Measurements from ENCODE around the gene SCUBE2. TPM values are rescaled to one million over a fixed set of nuclear protein-coding genes. Genes with fewer than 3 reads are reported as not detected.

SCUBE2 gene
- total and polyA plus RNA-seq, 5 donors from 2014 or later, result not detected

GRCh38 chr11:9121469-9121796 lies 30.0 kb upstream of the SCUBE2 start:
- no peak overlapping the region for H3K4me3 Mint-ChIP-seq
- Histone ChIP-seq H3K36me3 (ENCODE audit: control insufficient read depth, insufficient read depth, low read length) (no peaks in the 10 kb centered on the region), H3K4me3 (ENCODE audit: low read depth, low read length) (no peak overlapping the region), H3K27me3 (ENCODE audit: control insufficient read depth, insufficient read depth, low read length) (peaks cover 4% of the 10 kb centered on the region), H3K9me3 (ENCODE audit: control insufficient read depth in 2 of 2, low read length in 2 of 2) (no peaks in the 10 kb centered on the region), H3K4me1 (ENCODE audit: control insufficient read depth, insufficient read depth, low read length, poor library complexity, severe bottlenecking) (no peaks in the 10 kb centered on the region), H3K27ac (ENCODE audit: insufficient read depth, low read length, poor library complexity, severe bottlenecking) (no peak overlapping the region)
- no peak overlapping the region for H3K27ac Mint-ChIP-seq
- H3K9me3 Mint-ChIP-seq, result peaks cover 0 to 3% (median 0%) of the 10 kb centered on the region in 7 donors
- H3K27me3 Mint-ChIP-seq, result peaks cover 12% of the 10 kb centered on the region
- no peaks in the 10 kb centered on the region for H3K36me3 Mint-ChIP-seq
- DNase-seq (no peak), ATAC-seq (ENCODE audit: low read depth in 2 of 2) (no peak)
- peaks cover 0 to 2% (median 0%) of the 10 kb centered on the region in 4 donors for H3K4me1 Mint-ChIP-seq

DNA sequence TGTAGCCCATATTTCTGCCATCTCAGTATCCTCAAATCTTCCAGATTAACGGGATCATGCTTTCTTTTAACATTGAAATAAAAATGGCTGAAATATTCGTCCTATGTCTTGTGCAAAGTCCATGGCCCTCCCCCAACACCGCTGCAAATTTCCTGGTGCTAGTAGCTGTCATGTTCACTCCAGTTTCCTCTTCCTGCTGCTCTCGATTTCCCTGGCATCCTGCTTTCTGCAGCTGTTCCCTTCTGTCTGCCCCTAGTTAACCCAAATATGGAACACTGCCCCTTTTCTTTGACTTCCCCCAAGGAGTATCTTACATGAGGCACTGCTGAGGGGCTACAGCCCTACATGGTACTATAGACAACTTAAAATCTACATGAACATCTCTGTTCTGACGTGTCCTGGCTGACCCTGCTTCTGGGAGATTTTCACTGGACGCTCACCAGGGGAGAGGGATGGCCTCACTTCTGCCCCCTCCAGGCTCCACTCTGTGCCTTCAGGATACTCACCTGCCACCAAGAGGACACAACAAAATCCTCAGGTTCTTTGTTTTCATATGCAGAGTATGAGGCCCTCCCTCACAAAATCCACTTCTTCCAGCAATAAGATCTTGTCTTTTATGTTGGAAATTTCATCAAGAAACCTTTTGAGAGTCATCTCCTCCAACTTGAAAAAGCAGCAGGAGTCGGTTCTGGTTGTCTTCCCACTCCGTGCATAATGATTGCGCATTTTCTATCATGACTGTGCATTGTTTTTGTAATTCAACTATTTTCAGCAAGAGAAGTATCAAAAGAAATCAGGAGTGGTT lies 29.5 kb upstream of the SCUBE2 start:
- ATAC-seq (ENCODE audit: low read depth in 2 of 2) (no peak), DNase-seq (no peak)
- H3K36me3 ChIP-seq (ENCODE audit: control insufficient read depth, insufficient read depth, low read length), result no peaks in the 10 kb centered on the region
- peaks cover 12% of the 10 kb centered on the region for H3K27me3 Mint-ChIP-seq
- H3K4me3 Mint-ChIP-seq, result no peak overlapping the region
- H3K9me3 Mint-ChIP-seq, result peaks cover 0 to 3% (median 0%) of the 10 kb centered on the region in 7 donors
- H3K27ac Mint-ChIP-seq, result no peak overlapping the region
- no peaks in the 10 kb centered on the region for H3K4me1 ChIP-seq (ENCODE audit: control insufficient read depth, insufficient read depth, low read length, poor library complexity, severe bottlenecking)
- no peaks in the 10 kb centered on the region for H3K9me3 ChIP-seq (ENCODE audit: control insufficient read depth in 2 of 2, low read length in 2 of 2)
- no peak overlapping the region for H3K4me3 ChIP-seq (ENCODE audit: low read depth, low read length)
- H3K36me3 Mint-ChIP-seq, result no peaks in the 10 kb centered on the region
- H3K27me3 ChIP-seq (ENCODE audit: control insufficient read depth, insufficient read depth, low read length), result peaks cover 6% of the 10 kb centered on the region
- no peaks in the 10 kb centered on the region for H3K4me1 Mint-ChIP-seq
- no peak overlapping the region for H3K27ac ChIP-seq (ENCODE audit: insufficient read depth, low read length, poor library complexity, severe bottlenecking)

- Histone ChIP-seq H3K9me3 (ENCODE audit: control insufficient read depth in 2 of 2, low read length in 2 of 2) (no peaks in the 10 kb centered on the region), H3K27ac (ENCODE audit: insufficient read depth, low read length, poor library complexity, severe bottlenecking) (no peak overlapping the region), H3K27me3 (ENCODE audit: control insufficient read depth, insufficient read depth, low read length) (peaks cover 3% of the 10 kb centered on the region), H3K36me3 (ENCODE audit: control insufficient read depth, insufficient read depth, low read length) (no peaks in the 10 kb centered on the region), H3K4me3 (ENCODE audit: low read depth, low read length) (no peak overlapping the region), H3K4me1 (ENCODE audit: control insufficient read depth, insufficient read depth, low read length, poor library complexity, severe bottlenecking) (no peaks in the 10 kb centered on the region)
- DNase-seq (no peak), ATAC-seq (ENCODE audit: low read depth in 2 of 2) (no peak)
- H3K4me3 Mint-ChIP-seq, result no peak overlapping the region
- no peaks in the 10 kb centered on the region for H3K4me1 Mint-ChIP-seq
- peaks cover 0 to 5% (median 2%) of the 10 kb centered on the region in 7 donors for H3K9me3 Mint-ChIP-seq
- no peaks in the 10 kb centered on the region for H3K36me3 Mint-ChIP-seq
- H3K27me3 Mint-ChIP-seq, result peaks cover 7% of the 10 kb centered on the region
- no peak overlapping the region for H3K27ac Mint-ChIP-seq
Observed at GRCh38 chr11:9118277-9118676, 26.9 kb upstream of the SCUBE2 start.

- Mint-ChIP-seq H3K4me3 (no peak overlapping the region), H3K36me3 (no peaks in the 10 kb centered on the region), H3K27ac (no peak overlapping the region), H3K9me3 (peaks cover 0 to 20% (median 8%) of the 10 kb centered on the region in 7 donors), H3K4me1 (no peaks in the 10 kb centered on the region), H3K27me3 (peaks cover 17% of the 10 kb centered on the region)
- DNase-seq (no peak), ATAC-seq (ENCODE audit: low read depth in 2 of 2) (no peak)
- Histone ChIP-seq H3K4me3 (ENCODE audit: low read depth, low read length) (no peak overlapping the region), H3K27ac (ENCODE audit: insufficient read depth, low read length, poor library complexity, severe bottlenecking) (no peak overlapping the region), H3K36me3 (ENCODE audit: control insufficient read depth, insufficient read depth, low read length) (no peaks in the 10 kb centered on the region), H3K4me1 (ENCODE audit: control insufficient read depth, insufficient read depth, low read length, poor library complexity, severe bottlenecking) (no peaks in the 10 kb centered on the region), H3K27me3 (ENCODE audit: control insufficient read depth, insufficient read depth, low read length) (peaks cover 3% of the 10 kb centered on the region), H3K9me3 (ENCODE audit: control insufficient read depth in 2 of 2, low read length in 2 of 2) (peaks cover 7 to 10% of the 10 kb centered on the region in 2 experiments)
Observed at GRCh38 chr11:9112075-9112474, 20.7 kb upstream of the SCUBE2 start.

DNA sequence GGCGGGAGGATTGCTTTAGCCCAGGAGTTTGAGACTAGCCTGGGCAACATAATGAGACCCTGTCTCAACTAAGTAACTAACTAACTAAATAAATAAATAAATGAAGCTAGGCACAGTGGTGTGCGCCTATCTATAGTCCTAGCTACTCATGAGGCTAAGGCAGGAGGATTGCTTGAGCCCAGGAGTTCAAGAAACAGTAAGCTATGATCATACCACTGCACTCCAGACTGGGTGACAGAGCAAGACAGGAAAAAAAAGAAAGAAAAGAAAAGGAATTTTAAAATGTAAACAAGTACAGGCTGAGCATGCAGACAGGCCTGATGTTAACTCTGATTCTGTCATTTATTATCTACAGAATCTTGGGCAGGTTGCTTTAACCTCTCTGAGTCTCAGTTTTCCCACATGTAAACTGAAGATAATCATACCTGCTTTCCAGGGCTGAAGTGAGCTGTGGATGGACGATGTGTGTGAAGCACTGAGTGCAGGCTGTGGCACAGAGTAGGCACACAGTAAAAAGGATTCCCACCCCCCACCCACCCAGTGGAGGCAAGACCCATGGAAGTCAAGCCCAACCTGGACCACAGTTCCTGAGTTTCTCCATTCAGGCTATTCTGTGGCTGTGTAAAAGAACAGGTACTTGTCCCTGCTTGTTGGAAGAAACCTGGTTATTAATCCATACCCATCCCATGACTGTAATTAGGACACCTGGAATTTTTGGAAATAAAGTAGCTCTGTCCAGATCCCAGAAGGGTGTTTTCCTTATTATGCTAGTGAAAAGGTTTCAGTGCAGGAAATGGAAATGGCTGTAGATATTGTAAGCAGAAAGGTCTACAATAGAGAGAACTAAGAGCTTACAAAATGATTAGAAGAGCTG lies 18.7 kb upstream of the SCUBE2 start:
- Mint-ChIP-seq H3K4me1 (no peaks in the 10 kb centered on the region), H3K4me3 (no peak overlapping the region), H3K9me3 (peaks cover 0 to 20% (median 8%) of the 10 kb centered on the region in 7 donors), H3K27me3 (peaks cover 33% of the 10 kb centered on the region), H3K36me3 (no peaks in the 10 kb centered on the region), H3K27ac (no peak overlapping the region)
- ATAC-seq (ENCODE audit: low read depth in 2 of 2) (no peak), DNase-seq (no peak)
- no peaks in the 10 kb centered on the region for H3K36me3 ChIP-seq (ENCODE audit: control insufficient read depth, insufficient read depth, low read length)
- no peaks in the 10 kb centered on the region for H3K4me1 ChIP-seq (ENCODE audit: control insufficient read depth, insufficient read depth, low read length, poor library complexity, severe bottlenecking)
- H3K4me3 ChIP-seq (ENCODE audit: low read depth, low read length), result no peak overlapping the region
- no peak overlapping the region for H3K27ac ChIP-seq (ENCODE audit: insufficient read depth, low read length, poor library complexity, severe bottlenecking)
- no peaks in the 10 kb centered on the region for H3K27me3 ChIP-seq (ENCODE audit: control insufficient read depth, insufficient read depth, low read length)
- peaks cover 7 to 10% of the 10 kb centered on the region in 2 experiments for H3K9me3 ChIP-seq (ENCODE audit: control insufficient read depth in 2 of 2, low read length in 2 of 2)

DNA sequence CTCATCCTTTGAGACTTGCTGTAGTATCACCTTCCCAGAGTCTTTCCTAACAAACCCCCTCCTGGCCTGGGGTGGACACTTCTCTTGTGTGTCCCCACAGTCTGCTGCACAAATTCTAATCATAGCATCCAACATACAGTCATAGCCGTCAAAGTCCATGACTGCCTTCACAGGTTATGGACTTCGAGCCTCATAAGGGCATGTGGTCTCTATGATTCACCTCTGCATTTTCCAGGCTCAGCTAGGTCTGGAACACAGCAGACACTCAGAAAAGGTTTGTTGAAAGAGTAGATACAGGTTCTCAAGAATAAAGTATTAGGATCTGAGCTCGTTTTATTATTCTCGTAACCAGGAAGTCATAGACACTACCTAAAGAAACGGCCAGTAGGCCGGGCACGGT lies 13.2 kb upstream of the SCUBE2 start:
- H3K4me1 Mint-ChIP-seq, result no peaks in the 10 kb centered on the region

DNA sequence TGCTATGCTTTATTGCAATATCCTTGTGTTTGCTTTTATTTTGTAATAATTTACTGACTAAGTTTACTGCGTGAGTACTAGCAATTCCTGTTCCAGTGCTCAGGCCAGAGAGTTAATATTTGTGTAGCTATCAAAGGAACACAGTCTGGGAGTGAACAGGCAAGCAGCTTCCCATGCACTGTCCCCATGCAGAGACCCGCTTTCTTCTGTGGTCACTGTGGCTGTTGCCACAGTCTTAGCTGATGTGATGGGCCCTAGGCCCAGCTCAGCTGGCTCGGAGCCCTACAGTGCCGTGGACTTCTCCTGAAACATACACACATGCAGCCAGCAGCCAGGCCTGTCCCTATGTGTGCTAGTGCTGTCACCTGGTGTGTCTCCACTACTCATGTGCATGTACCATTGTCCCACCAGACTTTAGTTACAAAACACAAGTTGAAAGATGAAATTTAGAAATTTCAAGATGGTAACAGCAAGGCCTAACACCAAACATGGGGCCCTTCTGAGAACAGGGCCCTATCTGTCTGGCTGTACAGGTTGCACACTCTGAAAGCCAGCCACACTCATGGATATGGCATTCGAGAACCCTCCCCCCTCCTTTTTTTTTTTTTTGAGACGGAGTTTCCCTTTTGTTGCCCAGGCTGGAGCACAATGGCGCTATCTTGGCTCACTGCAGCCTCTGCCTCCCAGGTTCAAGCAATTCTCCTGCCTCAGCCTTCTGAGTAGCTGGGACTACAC lies 12.3 kb upstream of the SCUBE2 start:
- Mint-ChIP-seq H3K4me1 (no peaks in the 10 kb centered on the region), H3K27me3 (peaks cover 32% of the 10 kb centered on the region), H3K27ac (no peak overlapping the region), H3K36me3 (no peaks in the 10 kb centered on the region), H3K9me3 (peaks cover 0 to 3% (median 0%) of the 10 kb centered on the region in 7 donors), H3K4me3 (no peak overlapping the region)
- ATAC-seq (ENCODE audit: low read depth in 2 of 2) (no peak), DNase-seq (no peak)
- Histone ChIP-seq H3K9me3 (ENCODE audit: control insufficient read depth in 2 of 2, low read length in 2 of 2) (no peaks in the 10 kb centered on the region), H3K4me1 (ENCODE audit: control insufficient read depth, insufficient read depth, low read length, poor library complexity, severe bottlenecking) (no peaks in the 10 kb centered on the region), H3K36me3 (ENCODE audit: control insufficient read depth, insufficient read depth, low read length) (no peaks in the 10 kb centered on the region), H3K27me3 (ENCODE audit: control insufficient read depth, insufficient read depth, low read length) (peaks cover 5% of the 10 kb centered on the region), H3K4me3 (ENCODE audit: low read depth, low read length) (no peak overlapping the region), H3K27ac (ENCODE audit: insufficient read depth, low read length, poor library complexity, severe bottlenecking) (no peak overlapping the region)

More for the DNA sequence above, 13.2 kb upstream of the SCUBE2 start:
- Mint-ChIP-seq H3K36me3 (no peaks in the 10 kb centered on the region), H3K9me3 (peaks cover 0 to 4% (median 0%) of the 10 kb centered on the region in 7 donors), H3K4me3 (no peak overlapping the region), H3K27me3 (peaks cover 38% of the 10 kb centered on the region), H3K27ac (no peak overlapping the region)
- ATAC-seq (ENCODE audit: low read depth in 2 of 2) (no peak), DNase-seq (no peak)
- no peak overlapping the region for H3K4me3 ChIP-seq (ENCODE audit: low read depth, low read length)
- no peaks in the 10 kb centered on the region for H3K36me3 ChIP-seq (ENCODE audit: control insufficient read depth, insufficient read depth, low read length)
- H3K9me3 ChIP-seq (ENCODE audit: control insufficient read depth in 2 of 2, low read length in 2 of 2), result no peaks in the 10 kb centered on the region
- peaks cover 5% of the 10 kb centered on the region for H3K27me3 ChIP-seq (ENCODE audit: control insufficient read depth, insufficient read depth, low read length)
- no peaks in the 10 kb centered on the region for H3K4me1 ChIP-seq (ENCODE audit: control insufficient read depth, insufficient read depth, low read length, poor library complexity, severe bottlenecking)
- no peak overlapping the region for H3K27ac ChIP-seq (ENCODE audit: insufficient read depth, low read length, poor library complexity, severe bottlenecking)

All from CD4-positive, CD25-positive, alpha-beta regulatory T cell (primary cell).